NCI-H82 (cell line): ENCODE results near the gene CABP1.
A peak's percentile ranks its signal among the peaks of the same experiment; 100 is the strongest.
"Not testable (repeated sequence)": the region's sequence is repeated elsewhere in the genome, so short reads cannot be mapped to it uniquely, and the experiment has no call there.

Experiments used
- DNase-seq: peaks from one replicate; lab custom pipeline; 2025; lab: John Stamatoyannopoulos, UW

Gene CABP1

DNA sequence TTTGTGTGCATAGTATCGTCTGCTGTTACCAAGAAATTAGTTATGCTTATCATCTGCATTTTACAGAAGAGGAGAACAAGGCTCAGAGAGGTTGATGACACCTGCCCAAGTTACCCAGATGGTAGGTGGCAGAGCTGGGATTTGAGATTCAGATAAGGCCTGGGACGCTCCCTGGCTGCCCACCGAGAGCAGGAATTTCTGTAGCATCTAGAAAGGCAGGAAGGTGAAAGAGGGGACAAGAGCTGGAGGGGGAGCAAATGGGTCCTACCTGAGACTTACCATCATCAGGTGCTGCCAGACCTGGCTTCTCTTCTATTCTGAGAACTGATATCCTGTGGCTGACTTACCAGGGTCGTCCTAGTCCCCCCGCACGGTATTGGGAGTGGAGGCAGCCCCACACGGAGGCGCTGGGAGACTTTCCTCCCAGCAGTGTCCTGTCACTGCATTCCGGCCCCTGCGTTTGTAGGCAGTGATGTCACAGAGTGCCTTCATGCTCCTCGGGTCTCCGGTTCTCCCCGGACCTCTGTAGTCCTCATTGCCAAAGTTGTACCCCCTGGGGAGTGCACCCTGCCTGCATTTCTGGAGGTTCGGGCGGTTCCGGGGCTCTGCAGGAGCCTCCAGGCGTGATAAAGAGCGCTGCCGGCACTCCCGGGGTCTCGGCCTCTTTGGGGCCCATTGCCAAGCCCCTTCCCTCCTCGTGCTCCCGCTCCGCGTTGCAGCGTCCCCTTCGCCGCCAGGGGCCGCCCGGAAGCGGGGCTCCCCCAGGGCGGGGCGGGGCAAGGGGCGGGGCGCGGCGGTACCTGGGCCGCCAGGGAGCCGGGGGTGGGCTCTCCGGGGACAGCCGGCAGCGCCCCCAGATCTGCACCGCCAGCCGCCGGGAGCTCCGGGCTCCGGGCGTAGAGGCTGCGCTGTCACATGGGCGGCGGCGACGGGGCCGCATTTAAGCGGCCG is at the start of gene CABP1:
Gene CABP1, plus strand, starts transcription at position 856 of the 951 bp plus-strand sequence. Its CDS starts 60 bp downstream, at position 916.
- DNase-seq = peak; percentile 77

DNA sequence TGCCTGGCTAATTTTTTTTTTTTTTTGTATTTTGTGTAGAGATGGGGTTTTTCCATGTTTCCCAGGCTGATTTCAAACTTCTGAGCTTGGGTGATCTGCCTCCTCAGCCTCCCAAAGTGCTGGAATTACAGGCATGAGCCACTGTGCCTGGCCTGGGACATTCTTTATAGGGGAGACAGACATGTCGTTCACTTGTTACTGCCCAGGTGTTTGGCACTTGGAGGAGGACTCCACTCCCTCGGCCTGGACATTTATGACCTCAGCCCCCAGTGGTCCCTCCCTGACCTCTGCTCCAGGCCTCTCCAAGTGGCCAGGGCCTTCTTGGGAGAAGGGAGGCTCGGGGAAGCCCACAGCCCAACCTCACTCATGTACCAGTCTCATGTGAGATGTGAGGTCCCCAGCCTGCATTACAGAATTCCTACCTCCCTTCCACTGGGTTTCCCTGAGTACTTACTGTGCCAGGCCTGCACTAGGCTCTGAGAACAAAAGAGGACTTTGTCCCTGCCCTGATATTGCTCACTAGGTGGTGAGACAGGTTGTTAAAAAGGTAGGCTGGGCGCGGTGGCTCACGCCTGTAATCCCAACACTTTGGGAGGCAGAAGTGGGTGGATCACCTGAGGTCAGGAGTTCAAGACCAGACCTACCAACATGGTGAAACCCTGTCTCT is 49.6 kb upstream of the CABP1 start:
- DNase-seq = no peak

DNA sequence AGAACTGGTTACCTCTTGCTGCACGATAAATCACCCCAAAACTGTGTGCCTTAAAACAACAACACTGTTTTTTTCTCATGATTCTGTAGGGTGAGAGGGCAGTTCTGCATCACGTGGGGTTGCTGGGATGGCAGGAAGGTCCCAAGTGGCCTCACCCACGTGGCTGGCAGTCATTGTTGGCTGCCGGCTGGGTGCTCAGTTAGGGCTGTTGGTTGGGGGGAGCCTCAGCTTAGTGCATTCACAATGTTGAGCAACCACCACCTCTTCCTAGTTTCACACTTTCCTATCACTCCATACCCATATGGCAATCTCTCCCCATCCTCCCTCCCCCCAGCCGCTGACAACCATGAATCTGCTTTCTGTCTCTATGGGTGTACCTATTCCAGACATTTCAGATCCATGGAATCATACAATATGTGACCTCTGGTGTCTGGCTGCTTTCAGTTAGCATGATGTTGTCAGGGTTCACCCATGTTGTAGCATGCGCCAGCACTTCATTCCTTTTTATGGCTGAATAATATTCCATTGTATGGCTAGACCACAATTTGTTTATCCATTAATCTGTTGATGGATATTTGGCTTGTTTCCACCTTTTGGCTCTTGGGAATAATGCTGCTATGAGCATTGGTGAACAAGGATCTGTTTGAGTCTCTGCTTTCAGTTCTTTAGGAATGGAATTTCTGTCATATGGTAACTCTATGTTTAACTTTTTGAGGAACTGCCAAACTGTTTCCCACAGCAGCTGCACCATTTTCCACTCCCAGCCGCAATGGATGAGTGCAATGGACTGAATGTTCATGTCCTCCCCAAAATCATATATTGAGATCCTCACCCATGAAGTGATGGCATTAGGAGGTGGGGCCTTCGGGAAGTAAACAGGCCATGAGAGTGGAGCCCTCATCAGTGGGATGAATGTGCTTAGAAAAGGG is 48.0 kb upstream of the CABP1 start:
- no peak for DNase-seq

DNA sequence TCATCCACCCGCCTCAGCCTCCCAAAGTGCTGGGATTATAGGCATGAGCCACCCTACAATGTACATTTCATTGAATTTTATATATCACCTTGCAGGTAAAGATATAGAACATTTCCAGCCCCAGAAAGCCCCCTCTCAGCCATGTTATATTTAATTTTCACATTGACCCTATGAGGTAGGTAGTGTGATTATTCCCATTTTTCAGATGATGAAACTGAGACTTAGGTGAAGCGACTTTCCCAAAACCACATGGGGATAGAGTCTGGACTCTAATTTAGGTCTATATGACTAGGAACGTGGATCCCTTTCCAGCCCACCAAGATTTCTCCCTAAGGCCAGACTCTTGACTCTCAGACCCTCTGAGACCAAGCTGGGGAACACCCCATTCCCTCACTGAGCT is 43.5 kb upstream of the CABP1 start:
- DNase-seq = no peak

DNA sequence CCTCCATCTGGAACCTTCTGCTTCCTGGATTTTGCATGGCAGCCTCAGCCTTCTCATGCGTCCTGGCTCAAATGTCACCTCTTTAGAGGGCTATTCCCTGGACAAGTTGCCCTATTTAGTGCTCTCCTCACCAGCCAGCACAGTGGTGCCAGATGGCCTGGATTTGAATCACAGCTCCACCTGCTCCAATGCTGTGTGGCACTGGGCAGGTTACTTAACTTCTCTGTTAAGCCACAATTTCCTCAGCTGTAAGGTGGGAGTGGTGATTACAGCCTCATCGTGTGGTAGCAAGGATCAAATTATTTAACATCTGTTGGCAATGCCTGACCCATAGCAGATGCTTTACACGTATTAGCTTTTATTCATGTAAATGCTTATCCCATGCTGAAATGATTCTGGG is 42.6 kb upstream of the CABP1 start:
- peak; percentile 34 for DNase-seq

DNA sequence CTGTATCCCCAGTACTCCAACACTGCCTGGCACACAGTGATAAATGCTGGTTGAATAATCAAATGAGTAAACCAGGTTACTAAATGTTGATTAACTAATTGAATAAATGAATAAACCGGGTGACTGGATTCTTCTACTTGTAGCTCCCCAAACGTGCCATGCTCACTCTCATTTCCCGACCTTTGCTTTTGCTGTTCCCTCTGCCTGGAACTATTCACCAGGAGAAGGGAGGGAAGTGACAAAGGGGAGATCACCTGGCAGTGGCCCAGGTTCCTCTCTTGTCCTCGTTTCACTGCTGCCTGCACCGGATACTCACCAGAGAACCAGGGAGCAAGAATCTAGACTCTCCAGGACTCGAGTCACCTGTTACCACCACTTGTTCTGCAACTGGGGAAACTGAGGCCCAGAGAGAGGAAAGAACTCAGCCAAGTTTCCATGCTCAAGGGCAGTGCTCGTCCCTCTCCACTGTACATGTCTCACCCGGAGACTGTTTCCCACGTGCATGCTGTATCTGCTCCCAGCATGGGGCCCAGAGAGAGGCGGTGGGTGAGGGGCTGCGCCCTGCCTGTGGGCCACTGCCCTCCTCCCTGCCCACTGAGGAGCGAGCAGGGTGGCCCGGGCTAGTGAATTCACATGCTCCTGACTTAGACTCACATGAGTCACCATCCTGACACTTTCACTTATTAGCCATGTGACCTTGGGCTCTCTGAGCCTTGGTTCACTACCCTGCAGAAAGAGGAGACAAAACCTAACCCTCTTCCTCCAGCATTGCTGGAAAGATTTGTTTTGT is 41.6 kb upstream of the CABP1 start:
- no peak for DNase-seq

DNA sequence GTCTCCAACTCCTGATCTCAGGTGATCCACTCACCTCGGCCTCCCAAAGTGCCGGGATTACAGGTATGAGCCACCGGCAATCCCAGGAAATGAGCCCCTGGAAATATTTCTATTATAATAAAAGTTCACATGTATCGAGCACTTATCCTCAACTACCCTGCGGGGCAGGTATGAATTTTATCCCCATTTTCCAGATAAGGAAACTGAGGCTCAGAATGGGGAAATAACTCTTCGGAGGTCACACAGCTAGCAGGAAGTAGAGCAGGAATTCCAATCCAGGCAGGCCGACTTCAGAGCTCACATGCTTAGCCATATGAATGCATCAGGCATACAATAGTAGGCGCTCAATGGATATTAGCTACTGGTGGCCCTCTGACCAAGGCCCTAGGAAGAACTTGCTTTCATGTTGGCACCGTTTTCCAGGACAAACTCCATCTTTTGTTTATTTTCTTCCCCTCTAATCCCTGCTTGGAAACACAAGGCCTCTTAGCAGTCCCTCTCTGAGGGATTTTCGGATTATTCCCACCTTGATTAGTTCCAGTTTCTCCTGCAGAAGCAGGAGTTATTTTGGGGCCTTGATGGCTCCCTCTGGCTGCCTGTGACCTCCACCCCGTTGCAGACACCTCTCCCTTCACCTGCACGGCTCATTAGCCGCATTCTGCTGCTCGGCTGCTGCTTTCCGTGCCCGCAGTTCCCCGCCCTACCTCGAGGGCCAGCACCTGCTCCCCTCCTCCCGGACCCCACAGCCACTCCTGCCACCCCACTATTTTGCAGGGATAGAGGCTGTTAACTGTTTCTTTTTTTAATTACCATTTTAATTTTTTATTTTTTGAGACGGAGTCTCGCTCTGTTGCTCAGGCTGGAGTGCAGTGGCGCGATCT is 40.5 kb upstream of the CABP1 start:
- DNase-seq = peak; percentile 50

DNA sequence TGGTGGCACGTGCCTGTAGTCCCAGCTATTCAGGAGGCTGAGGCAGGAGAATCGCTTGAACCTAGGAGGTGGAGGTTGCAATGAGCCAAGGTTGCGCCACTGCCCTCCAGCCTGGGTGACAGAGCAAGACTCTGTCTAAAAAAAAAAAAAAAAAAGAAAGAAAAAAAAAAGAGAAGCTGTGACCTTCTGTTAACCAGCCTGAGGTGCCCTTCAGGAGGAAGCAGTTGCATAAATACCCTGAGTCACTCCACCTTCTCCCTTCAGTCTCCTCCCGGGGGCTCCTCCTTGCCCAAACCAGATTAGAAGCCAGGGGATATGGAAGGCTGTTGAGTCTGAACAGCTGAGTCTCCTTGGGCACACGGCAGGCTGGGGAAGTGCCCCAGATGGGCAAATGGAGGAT is 38.0 kb upstream of the CABP1 start:
- DNase-seq = peak; percentile 63

DNA sequence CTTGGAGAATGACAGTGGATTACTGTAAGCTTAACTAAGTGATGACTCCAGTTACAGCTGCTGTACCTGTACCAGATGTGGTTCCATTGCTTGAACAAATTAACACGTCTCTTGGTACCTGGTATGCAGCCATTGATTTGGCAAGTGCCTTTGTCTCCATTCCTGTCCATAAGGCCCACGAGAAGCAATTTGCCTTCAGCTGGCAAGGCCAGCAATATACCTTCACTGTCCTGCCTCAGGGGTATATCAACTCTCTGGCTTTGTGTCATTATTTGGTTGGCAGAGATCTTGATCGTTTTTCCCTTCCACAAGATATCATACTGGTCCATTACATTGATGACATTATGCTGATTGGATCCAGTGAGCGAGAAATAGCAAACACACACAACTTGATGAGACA is 29.9 kb upstream of the CABP1 start:
- no peak for DNase-seq

DNA sequence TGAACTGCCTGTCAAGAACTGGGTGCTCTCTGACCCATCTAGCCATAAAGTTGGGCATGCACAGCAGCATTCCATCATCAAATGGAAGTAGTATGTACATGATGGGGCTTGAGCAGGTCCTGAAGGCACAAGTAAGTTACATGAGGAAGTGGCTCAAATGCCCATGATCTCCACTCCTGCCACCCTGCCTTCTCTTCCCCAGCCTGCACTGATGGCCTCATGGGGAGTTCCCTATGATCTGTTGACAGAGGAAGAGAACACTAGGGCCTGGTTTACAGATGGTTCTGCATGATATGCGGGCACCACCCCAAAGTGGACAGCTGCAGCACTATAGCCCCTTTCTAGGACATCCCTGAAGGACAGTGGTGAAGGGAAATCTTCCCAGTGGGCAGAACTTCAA is 28.9 kb upstream of the CABP1 start:
- DNase-seq = not testable (repeated sequence)

DNA sequence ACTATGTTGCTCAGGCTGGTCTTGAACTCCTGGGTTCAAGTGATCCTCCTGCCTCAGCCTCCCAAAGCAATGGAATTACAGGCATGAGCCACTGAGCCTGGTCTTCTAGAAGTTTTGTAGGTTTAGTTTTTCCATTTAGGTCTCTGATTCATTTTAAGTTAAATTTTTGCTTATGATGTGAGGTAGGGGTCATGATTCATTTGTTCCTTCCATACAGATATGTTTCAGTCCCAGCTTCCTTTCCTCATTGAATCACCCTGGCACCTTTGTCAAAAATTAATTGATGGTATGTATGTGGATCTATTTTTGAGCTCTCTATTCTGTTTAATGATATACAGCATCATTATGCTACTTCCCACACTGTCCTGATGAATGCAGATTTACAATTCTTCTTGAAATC is 25.6 kb upstream of the CABP1 start:
- no peak for DNase-seq

DNA sequence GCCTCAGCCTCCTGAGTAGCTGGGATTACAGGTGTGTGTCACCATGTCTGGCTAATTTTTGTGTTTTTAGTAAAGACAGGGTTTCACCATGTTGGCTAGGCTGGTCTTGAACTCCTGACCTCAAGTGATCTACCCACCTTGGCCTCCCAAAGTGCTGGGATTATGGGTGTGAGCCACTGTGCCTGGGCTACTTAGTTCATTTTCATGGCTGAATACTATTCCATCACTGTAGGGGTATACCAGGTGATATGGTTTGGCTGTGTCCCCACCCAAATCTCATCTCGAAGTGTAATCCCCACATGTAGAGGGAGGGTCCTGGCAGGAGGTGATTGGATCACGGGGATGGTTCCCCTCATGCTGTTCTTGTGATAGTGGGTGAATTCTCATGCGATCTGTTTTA is 23.2 kb upstream of the CABP1 start:
- DNase-seq = not testable (repeated sequence)

DNA sequence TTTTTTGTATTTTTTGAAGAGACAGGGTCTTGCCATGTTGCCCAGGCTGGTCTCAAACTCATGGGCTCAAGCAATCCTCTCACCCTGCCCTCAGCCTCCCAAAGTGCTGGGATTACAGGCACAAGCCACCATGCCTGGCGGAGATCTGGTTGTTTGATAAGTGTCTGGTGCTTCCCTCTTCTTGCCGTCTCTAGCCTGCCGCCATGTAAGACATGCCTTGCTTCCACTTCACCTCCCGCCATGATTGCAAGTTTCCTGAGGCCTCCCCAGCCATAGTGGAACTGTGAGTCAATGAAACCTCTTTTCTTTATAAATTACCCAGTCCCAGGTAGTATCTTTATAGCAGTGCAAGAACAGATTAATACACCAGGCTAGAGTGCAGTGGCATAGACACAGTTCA is 22.7 kb upstream of the CABP1 start:
- DNase-seq = not testable (repeated sequence)

DNA sequence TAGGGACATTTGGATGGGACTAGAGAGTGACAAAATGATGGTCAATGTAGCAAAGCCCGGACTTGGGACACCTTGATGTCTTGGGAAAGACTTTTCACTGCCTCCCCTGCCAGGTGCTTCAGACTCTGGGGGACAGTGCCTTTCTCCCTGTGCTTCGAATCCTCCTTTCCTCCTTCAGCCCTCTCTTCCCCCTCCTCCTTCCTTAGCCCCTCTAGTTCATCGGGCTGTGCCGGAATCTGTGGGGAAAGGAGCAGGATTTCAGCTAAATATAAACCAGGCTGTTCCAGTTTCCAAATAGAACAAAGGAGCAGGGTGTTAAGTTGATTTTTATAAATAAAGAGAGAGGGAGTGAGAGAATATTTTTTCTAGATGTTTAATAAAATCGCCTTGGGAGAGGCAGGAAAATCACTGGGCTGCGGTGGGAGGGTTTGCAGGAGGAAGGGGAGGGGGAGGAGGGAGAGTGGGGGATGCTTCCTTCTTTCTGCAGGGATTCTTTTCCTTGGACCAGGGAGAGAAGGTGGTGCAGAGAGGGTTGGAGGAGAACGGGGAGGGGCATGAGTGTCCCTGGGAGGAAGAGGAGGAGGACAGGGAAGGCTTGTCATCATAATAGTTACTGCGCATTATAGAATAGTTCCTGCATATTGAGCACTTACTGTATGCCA is 21.3 kb upstream of the CABP1 start:
- no peak for DNase-seq

DNA sequence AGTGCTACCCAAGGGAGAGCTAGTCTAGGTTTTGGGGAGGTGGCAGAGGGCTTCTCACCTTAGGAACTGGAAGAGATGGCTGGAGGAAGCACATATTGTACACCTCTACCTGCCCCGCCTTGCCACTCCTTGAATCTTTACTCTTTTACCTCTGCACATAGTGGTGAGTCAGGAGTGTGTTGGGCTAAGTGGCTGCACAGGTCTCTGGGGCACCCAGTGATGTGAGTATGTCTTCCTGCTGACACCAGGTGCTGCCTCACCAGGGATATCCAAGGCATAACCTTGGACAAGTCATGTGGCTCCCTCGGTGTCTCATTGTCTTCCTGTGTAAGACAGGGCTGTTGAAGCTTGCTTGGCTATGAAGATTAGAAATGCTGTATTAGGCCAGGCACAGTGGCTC is 19.8 kb upstream of the CABP1 start:
- no peak for DNase-seq

DNA sequence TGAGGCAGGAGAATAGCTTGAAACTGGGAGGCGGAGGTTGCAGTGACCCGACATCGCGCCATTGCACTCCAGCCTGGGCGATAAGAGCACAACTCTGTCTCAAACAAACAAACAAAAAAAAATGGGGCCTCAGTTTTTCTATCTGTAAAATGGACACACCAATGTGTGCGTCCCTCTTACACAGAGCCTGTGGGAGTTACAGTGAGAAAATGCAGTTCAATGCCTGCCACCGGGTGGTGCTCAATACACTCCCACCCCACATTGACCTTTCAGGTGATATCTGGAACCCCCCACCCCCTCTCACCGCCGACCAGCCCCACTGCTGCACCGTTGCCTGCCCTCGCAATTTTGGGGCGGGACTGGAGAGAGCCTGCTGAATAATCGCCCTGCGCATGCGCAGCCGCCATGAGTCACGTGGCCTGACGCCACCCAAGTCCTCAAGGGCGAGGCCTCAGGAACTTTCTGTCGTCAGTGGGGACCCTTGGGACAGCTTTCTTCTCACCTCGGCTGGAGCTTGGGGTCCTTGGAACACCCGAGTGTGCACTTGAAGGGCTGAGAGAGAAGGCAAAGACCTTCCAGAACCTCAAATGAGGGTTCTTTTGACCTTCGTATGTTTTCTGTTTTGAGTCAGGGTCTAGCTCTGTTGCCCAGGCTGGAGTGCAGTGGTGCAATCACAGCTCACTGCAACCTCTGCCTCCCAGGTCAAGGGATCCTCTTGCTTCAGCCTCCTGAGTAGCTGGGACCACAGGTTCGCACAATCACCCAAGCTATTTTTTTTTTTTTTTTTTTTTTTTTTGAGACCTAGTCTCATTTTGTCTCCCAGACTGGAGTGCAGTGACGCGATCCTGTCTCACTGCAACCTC is 14.6 kb upstream of the CABP1 start:
- peak; percentile 16 for DNase-seq

DNA sequence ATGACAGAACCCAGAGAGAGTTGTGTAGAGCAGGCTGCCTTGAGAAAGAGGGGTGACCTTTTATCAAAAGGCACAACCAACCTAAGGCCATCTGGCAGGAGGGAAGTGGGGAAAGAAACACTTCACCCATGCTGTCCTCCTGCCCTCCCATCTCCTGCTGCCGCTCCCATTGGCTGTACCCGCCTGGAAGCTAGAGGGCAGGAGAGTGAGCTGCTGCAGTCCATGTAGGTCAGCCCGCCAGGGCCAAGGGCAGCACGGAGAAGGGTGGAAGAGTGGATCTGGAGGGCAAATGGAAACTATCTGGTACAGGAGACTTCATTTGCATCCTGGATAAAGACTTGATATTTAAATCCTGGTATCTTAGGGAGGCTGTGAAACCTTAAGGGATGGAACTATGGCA is 11.5 kb upstream of the CABP1 start:
- peak; percentile 55 for DNase-seq

DNA sequence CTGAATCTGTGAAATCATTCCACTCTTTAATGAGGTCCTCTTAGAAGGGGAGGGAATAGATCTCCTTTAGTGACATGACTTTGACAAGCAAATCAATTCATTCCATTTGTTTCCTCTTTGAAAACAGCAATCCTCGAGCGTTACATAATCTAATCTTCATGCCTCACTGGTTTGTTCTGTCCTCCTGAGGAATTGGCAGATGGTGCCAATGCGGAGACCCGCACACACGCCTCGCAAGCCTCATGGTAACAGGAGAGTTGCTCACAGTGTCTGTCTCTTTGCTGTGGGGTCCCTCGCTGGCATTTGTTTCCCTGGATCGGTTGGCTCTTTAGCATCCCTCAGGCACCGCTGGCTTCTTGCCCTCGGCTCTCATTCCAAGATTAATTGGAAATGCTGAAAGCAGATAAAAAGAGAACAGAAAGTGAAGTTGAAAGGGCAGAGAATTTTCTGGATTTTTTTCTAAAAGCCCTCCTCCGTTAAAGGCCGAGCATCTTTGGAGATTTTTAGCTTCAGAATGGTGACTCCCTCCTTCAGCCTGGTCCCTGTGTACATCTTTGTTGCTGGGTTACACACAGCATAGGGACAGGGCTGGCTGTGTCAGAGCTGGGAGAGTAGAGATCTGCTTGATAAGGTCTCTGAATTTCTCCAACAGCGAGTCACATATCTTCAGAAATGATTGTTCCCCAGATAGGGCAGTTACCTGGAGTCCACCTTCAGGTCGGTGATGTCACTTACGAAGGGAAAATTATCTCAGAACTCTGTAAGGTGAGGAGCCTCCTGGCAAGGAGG is 10.1 kb upstream of the CABP1 start:
- DNase-seq = peak; percentile 54
